HCT116 (cell line): Measurements from ENCODE around the gene NFKBIA. TPM values are rescaled to one million over a fixed set of nuclear protein-coding genes. Genes with fewer than 3 reads are reported as not detected.

Experiments used
- ATAC-seq: fragments of 200-7000 bp; cut with Tn5 transposase; 2 replicates; pipeline ENCODE4 v1.9.1; 2020; ENCODE audit warnings: mild to moderate bottlenecking, moderate library complexity
- BruUV-seq: library from RNA; stranded (reverse); fragments of 400-500 nt; replicated peaks from 2 replicates; lab custom pipeline; 2021; lab: Mats Ljungman, UMichigan
- CTCF ChIA-PET: fragments of 300-600 bp; sonication (Branson Sonifier 250); formaldehyde crosslinking; loops from one replicate; lab custom pipeline; 2021; ENCODE audit warnings: antibody characterized with exemption; lab: Charles Lee
- POLR2A ChIA-PET: fragments of 300-600, 350-600 bp; sonication (Branson Sonifier 250); formaldehyde crosslinking; loops from one replicate; lab custom pipeline; 2021; ENCODE audit warnings: antibody characterized with exemption; lab: Charles Lee
- RAD21 ChIA-PET, 2 experiments: fragments of 300-600 bp; sonication (Branson Sonifier 250); formaldehyde crosslinking; loops; one replicate each; lab custom pipeline; 2023; ENCODE audit warnings: low total read pairs in 2 of 2; ENCODE audit not compliant: uncharacterized antibody in 2 of 2, unreplicated experiment in 2 of 2, low non-redundant PET in 1 of 2; lab: Charles Lee
- DNase-seq: peaks from one replicate; pipeline ENCODE4 v3.0.0-alpha.2; 2010; ENCODE audit warnings: low read depth, low spot score
- H2AFZ ChIP-seq: fragments of 200-600 bp; shearing (Covaris generic), sonication (generic); 2 replicates; pipeline ENCODE4 v1.6.1; 2017; ENCODE audit warnings: low read depth, mixed run types, mixed read lengths, antibody characterized with exemption, low read length; ENCODE audit not compliant: poor library complexity, severe bottlenecking
- H3K27ac ChIP-seq: 2 replicates; pipeline ENCODE4 v1.5.1; 2012; ENCODE audit warnings: low read depth, low read length
- H3K27me3 ChIP-seq: fragments of 200-600 bp; sonication (generic); 2 replicates; pipeline ENCODE4 v1.6.1; 2016; ENCODE audit warnings: mixed run types, low read length, mixed read lengths; ENCODE audit not compliant: insufficient read depth
- H3K36me3 ChIP-seq, 2 experiments: fragments of 200-500 bp in 1 of 2; fragments of 200-600 bp in 1 of 2; sonication (Bioruptor generic) in 1 of 2; sonication (generic) in 1 of 2; 2 replicates each; pipeline versions ENCODE4 v1.5.1 to v1.6.1; 2014 to 2016; ENCODE audit warnings: low read length in 2 of 2, inconsistent platforms in 1 of 2, mixed read lengths in 1 of 2, mixed run types in 1 of 2; ENCODE audit not compliant: insufficient read depth in 2 of 2, control insufficient read depth in 1 of 2
- H3K4me1 ChIP-seq, 2 experiments: fragments of 200-600 bp in 1 of 2; sonication (generic) in 1 of 2; 2 replicates each; pipeline versions ENCODE4 v1.5.1 to v1.6.1; 2012 to 2017; ENCODE audit warnings: low read length in 2 of 2, inconsistent platforms in 1 of 2, mild to moderate bottlenecking in 1 of 2, mixed read lengths in 1 of 2, mixed run types in 1 of 2, moderate library complexity in 1 of 2; ENCODE audit not compliant: insufficient read depth in 2 of 2, control insufficient read depth in 1 of 2
- H3K4me2 ChIP-seq: fragments of 200-600 bp; sonication (generic); 2 replicates; pipeline ENCODE4 v1.6.1; 2017; ENCODE audit warnings: mixed run types, low read length, mixed read lengths
- H3K4me3 ChIP-seq, 2 experiments: fragments of 200-600 bp in 1 of 2; sonication (generic) in 1 of 2; replicated peaks in 1 of 2; 2 replicates each; pipeline ENCODE4 v1.5.1; 2011 to 2016; ENCODE audit warnings: low read length in 2 of 2, control low read depth in 1 of 2, low read depth in 1 of 2, mild to moderate bottlenecking in 1 of 2, mixed read lengths in 1 of 2, mixed run types in 1 of 2
- H3K79me2 ChIP-seq: fragments of 200-600 bp; sonication (generic); 2 replicates; pipeline ENCODE4 v1.6.1; 2017; ENCODE audit warnings: mild to moderate bottlenecking, mixed run types, low read length, moderate library complexity, mixed read lengths; ENCODE audit not compliant: insufficient read depth
- H3K9ac ChIP-seq: fragments of 200-600 bp; sonication (generic); 2 replicates; pipeline ENCODE4 v1.6.1; 2016; ENCODE audit warnings: low read length, mixed read lengths
- H3K9me2 ChIP-seq: fragments of 200-600 bp; sonication (generic), shearing (Covaris generic); 2 replicates; pipeline ENCODE4 v1.6.1; 2017; ENCODE audit warnings: mixed run types, mild to moderate bottlenecking, moderate library complexity; ENCODE audit not compliant: insufficient read depth
- H3K9me3 ChIP-seq, 2 experiments: fragments of 200-500 bp in 1 of 2; fragments of 200-600 bp in 1 of 2; sonication (Bioruptor generic) in 1 of 2; sonication (generic) in 1 of 2; 2 replicates each; pipeline ENCODE4 v1.6.1; 2014 to 2017; ENCODE audit warnings: low read length in 2 of 2, mixed read lengths in 2 of 2, inconsistent platforms in 1 of 2, low read depth in 1 of 2, mild to moderate bottlenecking in 1 of 2, mixed run types in 1 of 2, moderate library complexity in 1 of 2; ENCODE audit not compliant: control insufficient read depth in 1 of 2, insufficient read depth in 1 of 2
- H4K20me1 ChIP-seq: fragments of 200-600 bp; sonication (generic), shearing (Covaris generic); 2 replicates; pipeline ENCODE4 v1.6.1; 2017; ENCODE audit warnings: mixed run types, mild to moderate bottlenecking, moderate library complexity; ENCODE audit not compliant: insufficient read depth
- CBX3 ChIP-seq: IDR thresholded peaks from 2 replicates; pipeline ENCODE4 v1.6.1; 2012; ENCODE audit warnings: low read depth
- EGR1 ChIP-seq: IDR thresholded peaks from 2 replicates; pipeline ENCODE4 v1.6.1; 2012; ENCODE audit warnings: low read depth
- EZH2 ChIP-seq: fragments of 200-600 bp; sonication (generic); IDR thresholded peaks from 2 replicates; pipeline ENCODE4 v1.6.1; 2017; ENCODE audit warnings: antibody characterized with exemption, mixed run types
- EZH2phosphoT487 ChIP-seq: fragments of 200-600 bp; IDR thresholded peaks from 2 replicates; pipeline ENCODE4 v1.6.1; 2018; ENCODE audit warnings: antibody characterized with exemption, borderline replicate concordance
- POLR2A ChIP-seq: IDR thresholded peaks from 2 replicates; pipeline ENCODE4 v1.7.0; 2011; ENCODE audit warnings: borderline replicate concordance; ENCODE audit not compliant: insufficient read depth, insufficient read length; ENCODE audit errors: extremely low read depth
- SIN3A ChIP-seq: IDR thresholded peaks from 2 replicates; pipeline ENCODE4 v1.6.1; 2012; ENCODE audit warnings: low read depth
- SP1 ChIP-seq: IDR thresholded peaks from 2 replicates; pipeline ENCODE4 v1.6.1; 2012; ENCODE audit warnings: low read depth
- intact Hi-C: fragments of 100-400 bp; cut with micrococcal nuclease; formaldehyde crosslinking; loops from 2 replicates; pipeline ENCODE4 v1.10.0; 2022
- total RNA-seq: library from RNA; stranded (reverse); gene quantifications from one replicate; pipeline ENCODE4 v1.2.1, GENCODE V29; 2021; ENCODE audit not compliant: unreplicated experiment
- TF ChIP-seq, protein P1 (sequence below): IDR thresholded peaks from 2 replicates; pipeline ENCODE4 v1.6.1; 2012
- TF ChIP-seq, protein P2 (sequence below), 3 experiments: fragments of 200-600 bp in 1 of 3; sonication (generic) in 1 of 3; IDR thresholded peaks in 2 of 3; conservative IDR thresholded peaks in 1 of 3; 2 replicates each; pipeline ENCODE4 v1.5.1; 2012 to 2017; ENCODE audit warnings: low read depth in 2 of 3, low read length in 2 of 3, antibody characterized with exemption in 1 of 3, borderline replicate concordance in 1 of 3, control low read depth in 1 of 3, mild to moderate bottlenecking in 1 of 3, mixed read lengths in 1 of 3, mixed run types in 1 of 3, moderate library complexity in 1 of 3; ENCODE audit not compliant: insufficient read depth in 1 of 3
- TF ChIP-seq, protein P3 (sequence below): IDR thresholded peaks from 2 replicates; pipeline ENCODE4 v1.6.1; 2012
- TF ChIP-seq, protein P4 (sequence below): IDR thresholded peaks from 2 replicates; pipeline ENCODE4 v1.6.1; 2012; ENCODE audit warnings: low read depth

Gene NFKBIA
- total RNA-seq, 1 experiment from 2014 or later = 42.6 TPM

DNA sequence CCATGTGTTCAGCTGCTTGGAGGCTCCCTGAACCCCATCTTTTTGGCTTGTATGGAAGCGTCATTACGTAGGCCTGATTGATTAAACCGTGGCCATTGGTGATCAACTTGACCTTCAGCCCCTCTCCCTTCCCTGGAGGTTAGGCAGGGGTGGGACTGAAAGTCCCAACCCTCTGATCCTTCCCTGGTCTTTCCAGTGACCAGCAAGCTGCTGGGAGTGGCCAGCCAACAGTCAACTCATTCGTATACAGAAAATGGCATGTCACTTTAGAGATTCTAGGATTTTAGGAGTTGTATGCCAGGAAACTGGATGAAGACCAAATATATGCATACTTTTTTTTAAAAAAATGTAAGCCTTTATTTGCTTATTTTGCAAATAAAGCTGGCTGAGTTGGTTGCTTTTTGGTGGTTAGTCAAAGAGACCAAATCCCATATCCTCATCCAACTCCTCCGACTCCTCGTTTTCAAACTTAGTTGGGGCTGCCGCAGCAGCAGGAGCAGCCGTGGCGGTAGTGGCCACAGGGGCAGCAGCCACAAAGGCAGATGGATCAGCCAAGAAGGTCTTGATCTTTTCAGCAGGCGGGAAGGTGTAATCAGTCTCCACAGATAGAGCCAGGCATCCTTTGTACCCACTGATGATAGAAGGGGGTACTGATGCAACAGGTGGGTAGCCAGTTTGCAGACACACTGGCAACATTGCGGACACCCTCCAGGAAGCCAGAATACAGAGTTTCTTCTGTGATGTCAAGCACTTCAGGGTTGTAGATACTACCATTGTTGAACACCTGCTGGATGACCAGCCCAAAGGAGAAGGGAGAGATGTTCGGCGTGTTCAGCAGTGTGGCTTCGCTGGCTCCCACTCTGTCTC is 16.6 kb downstream of the NFKBIA start:
- RAD21 ChIA-PET = no interaction called here
- Histone ChIP-seq H3K4me3 (no peak overlapping the region), H3K9ac (no peak overlapping the region), H3K27me3 (no peaks in the 10 kb centered on the region), H3K4me2 (no peak overlapping the region), H3K9me3 (no peaks in the 10 kb centered on the region), H3K9me2 (no peaks in the 10 kb centered on the region), H2AFZ (no peak overlapping the region), H3K27ac (no peak overlapping the region), H3K79me2 (no peaks in the 10 kb centered on the region), H4K20me1 (no peaks in the 10 kb centered on the region), H3K36me3 (no peaks in the 10 kb centered on the region), H3K4me1 (peaks cover 16 to 30% of the 10 kb centered on the region in 2 experiments)
- ATAC-seq = no peak
- BruUV-seq = no TSS peak
- no peak for DNase-seq
- intact Hi-C loops = no loop called here
- TF ChIP-seq, protein P1, sequence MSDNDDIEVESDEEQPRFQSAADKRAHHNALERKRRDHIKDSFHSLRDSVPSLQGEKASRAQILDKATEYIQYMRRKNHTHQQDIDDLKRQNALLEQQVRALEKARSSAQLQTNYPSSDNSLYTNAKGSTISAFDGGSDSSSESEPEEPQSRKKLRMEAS = no peak
- TF ChIP-seq, protein P2, sequence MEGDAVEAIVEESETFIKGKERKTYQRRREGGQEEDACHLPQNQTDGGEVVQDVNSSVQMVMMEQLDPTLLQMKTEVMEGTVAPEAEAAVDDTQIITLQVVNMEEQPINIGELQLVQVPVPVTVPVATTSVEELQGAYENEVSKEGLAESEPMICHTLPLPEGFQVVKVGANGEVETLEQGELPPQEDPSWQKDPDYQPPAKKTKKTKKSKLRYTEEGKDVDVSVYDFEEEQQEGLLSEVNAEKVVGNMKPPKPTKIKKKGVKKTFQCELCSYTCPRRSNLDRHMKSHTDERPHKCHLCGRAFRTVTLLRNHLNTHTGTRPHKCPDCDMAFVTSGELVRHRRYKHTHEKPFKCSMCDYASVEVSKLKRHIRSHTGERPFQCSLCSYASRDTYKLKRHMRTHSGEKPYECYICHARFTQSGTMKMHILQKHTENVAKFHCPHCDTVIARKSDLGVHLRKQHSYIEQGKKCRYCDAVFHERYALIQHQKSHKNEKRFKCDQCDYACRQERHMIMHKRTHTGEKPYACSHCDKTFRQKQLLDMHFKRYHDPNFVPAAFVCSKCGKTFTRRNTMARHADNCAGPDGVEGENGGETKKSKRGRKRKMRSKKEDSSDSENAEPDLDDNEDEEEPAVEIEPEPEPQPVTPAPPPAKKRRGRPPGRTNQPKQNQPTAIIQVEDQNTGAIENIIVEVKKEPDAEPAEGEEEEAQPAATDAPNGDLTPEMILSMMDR (IDR thresholded peaks at IDR 0.05 in 2 of 3, conservative IDR thresholded peaks at IDR 0.05 in 1 of 3; ENCODE audit: borderline replicate concordance in 1 of 3, insufficient read depth in 1 of 3, low read depth in 2 of 3, low read length in 2 of 3) = no peak
- TF ChIP-seq EGR1 = no peak
- TF ChIP-seq, protein P3, sequence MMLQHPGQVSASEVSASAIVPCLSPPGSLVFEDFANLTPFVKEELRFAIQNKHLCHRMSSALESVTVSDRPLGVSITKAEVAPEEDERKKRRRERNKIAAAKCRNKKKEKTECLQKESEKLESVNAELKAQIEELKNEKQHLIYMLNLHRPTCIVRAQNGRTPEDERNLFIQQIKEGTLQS = no peak
- TF ChIP-seq SP1 = no peak
- CTCF ChIA-PET = no interaction called here
- POLR2A ChIA-PET = no interaction called here

DNA sequence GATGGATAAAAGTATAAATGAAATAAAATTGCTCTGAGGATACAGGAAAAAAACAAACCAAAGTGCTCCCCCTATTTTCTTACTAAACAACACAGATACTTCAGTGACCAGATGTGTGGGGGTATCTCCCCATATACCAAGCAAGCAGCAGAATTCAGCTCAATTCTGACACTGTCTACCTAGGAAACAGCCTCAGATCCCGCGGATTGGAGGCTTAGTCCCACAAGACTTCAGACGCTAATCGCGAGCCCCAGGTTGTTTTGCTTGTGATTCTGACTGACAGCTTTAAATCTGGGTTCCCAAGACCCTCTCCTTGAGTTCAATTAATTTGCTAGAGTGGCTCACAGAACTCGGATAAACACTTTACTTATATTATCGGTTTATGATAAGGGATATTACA is 17.3 kb downstream of the NFKBIA start:
- H4K20me1 ChIP-seq = no peaks in the 10 kb centered on the region
- H3K79me2 ChIP-seq = no peaks in the 10 kb centered on the region
- BruUV-seq = no TSS peak
- ChIA-PET RAD21 (no interaction called here), CTCF (no interaction called here), POLR2A (no interaction called here)
- H3K9me3 ChIP-seq = no peaks in the 10 kb centered on the region
- TF ChIP-seq SIN3A (no peak), SP1 (no peak), CBX3 (no peak), EZH2phosphoT487 (no peak), EGR1 (no peak), POLR2A (no peak), EZH2 (no peak)
- TF ChIP-seq, protein P4, sequence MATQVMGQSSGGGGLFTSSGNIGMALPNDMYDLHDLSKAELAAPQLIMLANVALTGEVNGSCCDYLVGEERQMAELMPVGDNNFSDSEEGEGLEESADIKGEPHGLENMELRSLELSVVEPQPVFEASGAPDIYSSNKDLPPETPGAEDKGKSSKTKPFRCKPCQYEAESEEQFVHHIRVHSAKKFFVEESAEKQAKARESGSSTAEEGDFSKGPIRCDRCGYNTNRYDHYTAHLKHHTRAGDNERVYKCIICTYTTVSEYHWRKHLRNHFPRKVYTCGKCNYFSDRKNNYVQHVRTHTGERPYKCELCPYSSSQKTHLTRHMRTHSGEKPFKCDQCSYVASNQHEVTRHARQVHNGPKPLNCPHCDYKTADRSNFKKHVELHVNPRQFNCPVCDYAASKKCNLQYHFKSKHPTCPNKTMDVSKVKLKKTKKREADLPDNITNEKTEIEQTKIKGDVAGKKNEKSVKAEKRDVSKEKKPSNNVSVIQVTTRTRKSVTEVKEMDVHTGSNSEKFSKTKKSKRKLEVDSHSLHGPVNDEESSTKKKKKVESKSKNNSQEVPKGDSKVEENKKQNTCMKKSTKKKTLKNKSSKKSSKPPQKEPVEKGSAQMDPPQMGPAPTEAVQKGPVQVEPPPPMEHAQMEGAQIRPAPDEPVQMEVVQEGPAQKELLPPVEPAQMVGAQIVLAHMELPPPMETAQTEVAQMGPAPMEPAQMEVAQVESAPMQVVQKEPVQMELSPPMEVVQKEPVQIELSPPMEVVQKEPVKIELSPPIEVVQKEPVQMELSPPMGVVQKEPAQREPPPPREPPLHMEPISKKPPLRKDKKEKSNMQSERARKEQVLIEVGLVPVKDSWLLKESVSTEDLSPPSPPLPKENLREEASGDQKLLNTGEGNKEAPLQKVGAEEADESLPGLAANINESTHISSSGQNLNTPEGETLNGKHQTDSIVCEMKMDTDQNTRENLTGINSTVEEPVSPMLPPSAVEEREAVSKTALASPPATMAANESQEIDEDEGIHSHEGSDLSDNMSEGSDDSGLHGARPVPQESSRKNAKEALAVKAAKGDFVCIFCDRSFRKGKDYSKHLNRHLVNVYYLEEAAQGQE = no peak
- H3K27me3 ChIP-seq = no peaks in the 10 kb centered on the region
- DNase-seq = no peak
- no peak overlapping the region for H3K4me2 ChIP-seq
- H3K4me3 ChIP-seq = no peak overlapping the region
- H3K9me2 ChIP-seq = no peaks in the 10 kb centered on the region
- intact Hi-C loops = no loop called here
- H3K27ac ChIP-seq = no peak overlapping the region
- H3K36me3 ChIP-seq = no peaks in the 10 kb centered on the region
- no peak overlapping the region for H3K9ac ChIP-seq
- H2AFZ ChIP-seq = no peak overlapping the region
- ATAC-seq = no peak
- peaks cover 16 to 30% of the 10 kb centered on the region in 2 experiments for H3K4me1 ChIP-seq
